WTC11 (cell line): ENCODE measurements around the gene ARID1A. TPM values are rescaled to one million over a fixed set of nuclear protein-coding genes. Genes with fewer than 3 reads are reported as not detected.

Experiments
- ATAC-seq: fragments of 200-7000 bp; cut with Tn5 transposase; 2 replicates; pipeline ENCODE4 v1.10.0; 2021; ENCODE audit warnings: mild to moderate bottlenecking, moderate library complexity
- CTCF ChIA-PET: fragments of 300-600 bp; sonication (Branson Sonifier 250); formaldehyde crosslinking; loops from one replicate; lab custom pipeline; 2021; ENCODE audit warnings: antibody characterized with exemption; lab: Charles Lee
- POLR2A ChIA-PET: fragments of 350-600 bp; sonication (Branson Sonifier 250); formaldehyde crosslinking; loops from one replicate; lab custom pipeline; 2021; ENCODE audit warnings: antibody characterized with exemption; lab: Charles Lee
- DNase-seq: peaks from one replicate; pipeline ENCODE4 v3.0.0; 2021; ENCODE audit warnings: low spot score
- H3K27ac Mint-ChIP-seq: 2 replicates; pipeline ENCODE4 v1.8.0; 2021; ENCODE audit warnings: mixed read lengths
- H3K27me3 Mint-ChIP-seq: 2 replicates; pipeline ENCODE4 v1.8.0; 2021; ENCODE audit warnings: low read depth, mild to moderate bottlenecking, moderate library complexity, mixed read lengths
- H3K36me3 Mint-ChIP-seq: 2 replicates; pipeline ENCODE4 v1.8.0; 2021; ENCODE audit warnings: mixed read lengths
- H3K4me1 Mint-ChIP-seq: 2 replicates; pipeline ENCODE4 v1.8.0; 2022; ENCODE audit warnings: mixed read lengths
- H3K4me3 Mint-ChIP-seq: 2 replicates; pipeline ENCODE4 v1.8.0; 2021; ENCODE audit warnings: mild to moderate bottlenecking, moderate library complexity, mixed read lengths
- H3K9me3 Mint-ChIP-seq: 2 replicates; pipeline ENCODE4 v1.8.0; 2021; ENCODE audit warnings: mixed read lengths
- AR ChIP-seq: fragments of 250-450 bp; sonication (Bioruptor Pico); IDR thresholded peaks from 2 replicates; pipeline ENCODE4 v1.9.0; 2021; ENCODE audit warnings: mild to moderate bottlenecking
- ATF3 ChIP-seq: sonication (generic); formaldehyde crosslinking; conservative IDR thresholded peaks from 2 replicates; pipeline ENCODE4 v1.8.1; 2022; ENCODE audit warnings: mild to moderate bottlenecking, missing genetic modification reagents
- ATF6 ChIP-seq: sonication (generic); formaldehyde crosslinking; IDR thresholded peaks from 2 replicates; pipeline ENCODE4 v1.8.1; 2023; ENCODE audit warnings: mild to moderate bottlenecking, missing genetic modification reagents
- E2F4 ChIP-seq: sonication (generic); formaldehyde crosslinking; IDR thresholded peaks from 2 replicates; pipeline ENCODE4 v1.8.1; 2022; ENCODE audit warnings: low read depth, mild to moderate bottlenecking, moderate library complexity, missing genetic modification reagents, borderline replicate concordance
- ERG ChIP-seq: fragments of 250-450 bp; sonication (Bioruptor Pico); IDR thresholded peaks from 2 replicates; pipeline ENCODE4 v1.8.0; 2021; ENCODE audit warnings: mild to moderate bottlenecking
- GRHL2 ChIP-seq: fragments of 250-450 bp; sonication (Bioruptor Pico); IDR thresholded peaks from 2 replicates; pipeline ENCODE4 v1.8.0; 2022; ENCODE audit warnings: mild to moderate bottlenecking, moderate library complexity; ENCODE audit not compliant: insufficient replicate concordance, severe bottlenecking
- MAX ChIP-seq: sonication (generic); formaldehyde crosslinking; IDR thresholded peaks from 2 replicates; pipeline ENCODE4 v1.8.0; 2022; ENCODE audit warnings: mild to moderate bottlenecking, missing genetic modification reagents
- MYBL2 ChIP-seq: sonication (generic); formaldehyde crosslinking; IDR thresholded peaks from 2 replicates; pipeline ENCODE4 v1.8.1; 2023; ENCODE audit warnings: mild to moderate bottlenecking, moderate library complexity, missing genetic modification reagents
- SP1 ChIP-seq: sonication (generic); formaldehyde crosslinking; conservative IDR thresholded peaks from 2 replicates; pipeline ENCODE4 v1.8.1; 2022; ENCODE audit warnings: missing genetic modification reagents
- USF1 ChIP-seq: sonication (generic); formaldehyde crosslinking; IDR thresholded peaks from 2 replicates; pipeline ENCODE4 v1.8.0; 2022; ENCODE audit warnings: mild to moderate bottlenecking, missing genetic modification reagents
- ZBTB43 ChIP-seq: sonication (generic); formaldehyde crosslinking; IDR thresholded peaks from 2 replicates; pipeline ENCODE4 v1.8.1; 2023; ENCODE audit warnings: mild to moderate bottlenecking, missing genetic modification reagents
- ZMAT4 ChIP-seq: fragments of 250-450 bp; sonication (Bioruptor Pico); IDR thresholded peaks from 2 replicates; pipeline ENCODE4 v1.9.0; 2021; ENCODE audit warnings: mild to moderate bottlenecking
- ZNF281 ChIP-seq: sonication (generic); formaldehyde crosslinking; IDR thresholded peaks from 2 replicates; pipeline ENCODE4 v1.8.0; 2023; ENCODE audit warnings: mild to moderate bottlenecking, missing genetic modification reagents
- ZSCAN18 ChIP-seq: fragments of 250-450 bp; sonication (Bioruptor Pico); IDR thresholded peaks from 2 replicates; pipeline ENCODE4 v2.1.2; 2022; ENCODE audit warnings: mild to moderate bottlenecking, moderate library complexity
- total RNA-seq: library from RNA; stranded (reverse); gene quantifications from 3 replicates; pipeline ENCODE4 v1.2.3, GENCODE V29; 2021

ARID1A gene
- total RNA-seq, 1 experiment from 2014 or later, result 98.0 TPM

- no peak for TF ChIP-seq ZSCAN18 (CRISPR knock-in tag)
- TF ChIP-seq ZBTB43 (CRISPR knock-in tag), result no peak
- TF ChIP-seq GRHL2, result no peak
- TF ChIP-seq ERG (CRISPR knock-in tag), result no peak
- no peak for TF ChIP-seq ATF6 (CRISPR knock-in tag)
- TF ChIP-seq ATF3 (CRISPR knock-in tag), result no peak
- no peak for TF ChIP-seq ZNF281 (CRISPR knock-in tag)
These were observed 34.9 kb downstream of the ARID1A start (continued) for GRCh38 chr1:26730695-26731094.

- CTCF ChIA-PET, result no interaction called here
- H3K36me3 Mint-ChIP-seq, result peaks cover 55% of the 10 kb centered on the region
- POLR2A ChIA-PET, result no interaction called here
- DNase-seq, result no peak
- H3K27me3 Mint-ChIP-seq, result no peaks in the 10 kb centered on the region
- H3K9me3 Mint-ChIP-seq, result no peaks in the 10 kb centered on the region
- TF ChIP-seq USF1 (CRISPR knock-in tag) (no peak), AR (CRISPR knock-in tag) (no peak), MYBL2 (CRISPR knock-in tag) (no peak), E2F4 (CRISPR knock-in tag) (no peak), ZSCAN18 (CRISPR knock-in tag) (no peak), SP1 (no peak), MAX (CRISPR knock-in tag) (no peak), ZMAT4 (CRISPR knock-in tag) (no peak)
- H3K27ac Mint-ChIP-seq, result no peak overlapping the region
- H3K4me1 Mint-ChIP-seq, result peaks cover 25% of the 10 kb centered on the region
- ATAC-seq, result no peak
- H3K4me3 Mint-ChIP-seq, result no peak overlapping the region
These were observed 35.6 kb downstream of the ARID1A start for GRCh38 chr1:26731233-26731902.
